GM21447 (cell line): ENCODE measurements around the gene SLC26A2.
"Not testable (repeated sequence)": the region's sequence is repeated elsewhere in the genome, so short reads cannot be mapped to it uniquely, and the experiment has no call there.

Experiments used
- ATAC-seq: cut with Tn5 transposase; IDR thresholded peaks from one replicate; pipeline ENCODE4 v1.9.1; 2021; ENCODE audit not compliant: unreplicated experiment

SLC26A2 gene

GRCh38 chr5:149936700-149937091 lies 23.9 kb upstream of the SLC26A2 start:
- no peak for ATAC-seq

GRCh38 chr5:149937610-149938009 lies 22.9 kb upstream of the SLC26A2 start:
- no peak for ATAC-seq

GRCh38 chr5:149938279-149938678 lies 22.3 kb upstream of the SLC26A2 start:
- no peak for ATAC-seq

GRCh38 chr5:149938791-149939358 lies 21.7 kb upstream of the SLC26A2 start:
- ATAC-seq = no peak

- no peak for ATAC-seq
These were observed 21.0 kb upstream of the SLC26A2 start for GRCh38 chr5:149939546-149939945.

- ATAC-seq = peak; percentile 72
These were observed 20.4 kb upstream of the SLC26A2 start for GRCh38 chr5:149940077-149940574.

GRCh38 chr5:149940941-149941644 lies 19.5 kb upstream of the SLC26A2 start:
- ATAC-seq = no peak

GRCh38 chr5:149941795-149942194 lies 18.8 kb upstream of the SLC26A2 start:
- ATAC-seq = no peak

- no peak for ATAC-seq
These were observed 18.4 kb upstream of the SLC26A2 start for GRCh38 chr5:149942199-149942598.

GRCh38 chr5:149942741-149943169 lies 17.8 kb upstream of the SLC26A2 start:
- not testable (repeated sequence) for ATAC-seq

- not testable (repeated sequence) for ATAC-seq
These were observed 17.2 kb upstream of the SLC26A2 start for GRCh38 chr5:149943177-149943949.

GRCh38 chr5:149944666-149945065 lies 15.9 kb upstream of the SLC26A2 start, which contains the start of gene PDE6A:
Gene PDE6A, minus strand, starts transcription at chr5:149944793. Its CDS starts 120 bp downstream, at chr5:149944673.
- ATAC-seq = no peak

- ATAC-seq = no peak
These were observed 14.4 kb upstream of the SLC26A2 start for GRCh38 chr5:149946118-149946517.

- ATAC-seq = no peak
These were observed 11.6 kb upstream of the SLC26A2 start for GRCh38 chr5:149948993-149949392.

GRCh38 chr5:149951138-149951749 lies 9.3 kb upstream of the SLC26A2 start:
- ATAC-seq = no peak

GRCh38 chr5:149953436-149954121 lies 7.0 kb upstream of the SLC26A2 start:
- no peak for ATAC-seq

GRCh38 chr5:149954798-149955197 lies 5.8 kb upstream of the SLC26A2 start:
- ATAC-seq = no peak

GRCh38 chr5:149956685-149957084 lies 3.9 kb upstream of the SLC26A2 start:
- no peak for ATAC-seq

- no peak for ATAC-seq
These were observed 2.7 kb upstream of the SLC26A2 start for GRCh38 chr5:149957855-149958254.

- no peak for ATAC-seq
These were observed 937 bp upstream of the SLC26A2 start for GRCh38 chr5:149959406-149960236.
